Fibroblast of lung (primary cell): ENCODE results near the gene FMR1NB. TPM values are rescaled to one million over a fixed set of nuclear protein-coding genes. Genes with fewer than 3 reads are reported as not detected.

Experiments
- DNase-seq, 2 donors: peaks; one replicate each; pipeline versions ENCODE4 v3.0.0 to v3.0.0-alpha.2; 2010; ENCODE audit warnings: low read depth in 2 of 2
- H2AFZ ChIP-seq: 2 replicates; pipeline ENCODE4 v1.5.1; 2012; ENCODE audit warnings: low read length, control low read depth, inconsistent platforms
- H3K27ac ChIP-seq: 2 replicates; pipeline ENCODE4 v1.5.1; 2011; ENCODE audit warnings: low read length, control low read depth; ENCODE audit not compliant: insufficient read depth
- H3K27me3 ChIP-seq: 2 replicates; pipeline ENCODE4 v1.5.1; 2011; ENCODE audit warnings: mild to moderate bottlenecking, low read length; ENCODE audit not compliant: control insufficient read depth, insufficient read depth
- H3K36me3 ChIP-seq: 2 replicates; pipeline ENCODE4 v1.5.1; 2011; ENCODE audit warnings: low read length; ENCODE audit not compliant: control insufficient read depth, insufficient read depth
- H3K4me1 ChIP-seq: 2 replicates; pipeline ENCODE4 v1.5.1; 2011; ENCODE audit warnings: low read length; ENCODE audit not compliant: control insufficient read depth, insufficient read depth; ENCODE audit errors: extremely low read depth
- H3K4me2 ChIP-seq: 2 replicates; pipeline ENCODE4 v1.5.1; 2011; ENCODE audit warnings: low read length, control low read depth; ENCODE audit not compliant: insufficient read depth; ENCODE audit errors: extremely low read depth
- H3K4me3 ChIP-seq, 4 experiments: fragments of 200-600 bp in 1 of 4; sonication (generic) in 1 of 4; replicated peaks in 1 of 4; 2 replicates each; pipeline ENCODE4 v1.5.1; 2011 to 2016; ENCODE audit warnings: low read length in 4 of 4, low read depth in 3 of 4, mild to moderate bottlenecking in 3 of 4, control low read depth in 2 of 4, inconsistent platforms in 1 of 4, mixed read lengths in 1 of 4; ENCODE audit not compliant: insufficient read depth in 1 of 4; ENCODE audit errors: control extremely low read depth in 1 of 4
- H3K79me2 ChIP-seq: 2 replicates; pipeline ENCODE4 v1.5.1; 2012; ENCODE audit warnings: mild to moderate bottlenecking, low read length, inconsistent platforms; ENCODE audit not compliant: control insufficient read depth, insufficient read depth
- H3K9ac ChIP-seq: 2 replicates; pipeline ENCODE4 v1.5.1; 2011; ENCODE audit warnings: mild to moderate bottlenecking, low read length, control low read depth; ENCODE audit not compliant: insufficient read depth
- H3K9me3 ChIP-seq: 2 replicates; pipeline ENCODE4 v1.5.1; 2012; ENCODE audit warnings: low read depth, low read length; ENCODE audit not compliant: control insufficient read depth, insufficient read depth
- H4K20me1 ChIP-seq: 2 replicates; pipeline ENCODE4 v1.5.1; 2011; ENCODE audit warnings: low read length; ENCODE audit not compliant: control insufficient read depth, insufficient read depth; ENCODE audit errors: extremely low read depth
- EZH2 ChIP-seq: IDR thresholded peaks from 2 replicates; pipeline ENCODE4 v1.5.1; 2012; ENCODE audit warnings: low read length, control low read depth, mild to moderate bottlenecking; ENCODE audit errors: missing control alignments
- polyA plus RNA-seq, 2 donors: library from polyadenylated mRNA; depleted of rRNA in 1 of 2; stranded (reverse) in 1 of 2; unstranded in 1 of 2; fragments of >200 nt; gene quantifications; 2 replicates each; pipeline ENCODE4 v1.2.1, GENCODE V29; 2011 to 2012; ENCODE audit warnings: missing spikeins in 1 of 2
- total RNA-seq: library from RNA; depleted of rRNA; stranded (reverse); fragments of >200 nt; gene quantifications from 2 replicates; pipeline ENCODE4 v1.2.1, GENCODE V29; 2014
- TF ChIP-seq, protein P1 (sequence below), 2 donors: IDR thresholded peaks in 1 of 2; conservative IDR thresholded peaks in 1 of 2; 1 replicate in 1 of 2; 2 replicates in 1 of 2; pipeline ENCODE4 v1.5.1; 2011 to 2012; ENCODE audit warnings: low read length in 2 of 2, control low read depth in 1 of 2, inconsistent platforms in 1 of 2, low read depth in 1 of 2, mild to moderate bottlenecking in 1 of 2

FMR1NB gene
- total and polyA plus RNA-seq, 2 donors (not counting 1 experiment from before 2014, with no cell fraction given): not detected

DNA sequence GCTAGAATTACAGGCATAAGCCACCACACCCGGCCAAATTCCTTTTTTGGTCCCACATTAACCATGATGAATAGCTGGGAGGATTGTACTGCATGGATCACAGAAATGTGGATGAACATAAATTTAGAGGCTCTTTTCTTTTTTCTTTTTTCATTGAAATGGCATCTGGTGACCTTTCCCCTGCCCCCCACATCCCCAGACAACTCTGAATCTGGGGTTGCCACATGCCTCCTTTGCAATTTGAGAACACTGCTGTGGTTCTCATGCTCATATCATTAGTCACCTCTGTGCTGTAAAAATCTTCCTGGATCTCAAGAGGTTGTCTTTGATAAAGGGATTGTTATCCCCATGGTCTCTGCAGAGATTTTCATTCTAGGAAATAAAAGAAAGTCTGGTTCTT lies 22.8 kb upstream of the FMR1NB start:
- peaks cover 2% of the 10 kb centered on the region for H3K4me1 ChIP-seq
- no peak overlapping the region for H3K4me2 ChIP-seq
- no peaks in the 10 kb centered on the region for H3K36me3 ChIP-seq
- no peak overlapping the region for H3K9ac ChIP-seq
- no peak overlapping the region for H3K27ac ChIP-seq
- H3K9me3 ChIP-seq: no peaks in the 10 kb centered on the region
- no peak for TF ChIP-seq EZH2
- TF ChIP-seq, protein P1, sequence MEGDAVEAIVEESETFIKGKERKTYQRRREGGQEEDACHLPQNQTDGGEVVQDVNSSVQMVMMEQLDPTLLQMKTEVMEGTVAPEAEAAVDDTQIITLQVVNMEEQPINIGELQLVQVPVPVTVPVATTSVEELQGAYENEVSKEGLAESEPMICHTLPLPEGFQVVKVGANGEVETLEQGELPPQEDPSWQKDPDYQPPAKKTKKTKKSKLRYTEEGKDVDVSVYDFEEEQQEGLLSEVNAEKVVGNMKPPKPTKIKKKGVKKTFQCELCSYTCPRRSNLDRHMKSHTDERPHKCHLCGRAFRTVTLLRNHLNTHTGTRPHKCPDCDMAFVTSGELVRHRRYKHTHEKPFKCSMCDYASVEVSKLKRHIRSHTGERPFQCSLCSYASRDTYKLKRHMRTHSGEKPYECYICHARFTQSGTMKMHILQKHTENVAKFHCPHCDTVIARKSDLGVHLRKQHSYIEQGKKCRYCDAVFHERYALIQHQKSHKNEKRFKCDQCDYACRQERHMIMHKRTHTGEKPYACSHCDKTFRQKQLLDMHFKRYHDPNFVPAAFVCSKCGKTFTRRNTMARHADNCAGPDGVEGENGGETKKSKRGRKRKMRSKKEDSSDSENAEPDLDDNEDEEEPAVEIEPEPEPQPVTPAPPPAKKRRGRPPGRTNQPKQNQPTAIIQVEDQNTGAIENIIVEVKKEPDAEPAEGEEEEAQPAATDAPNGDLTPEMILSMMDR (conservative IDR thresholded peaks at IDR 0.05 in 1 of 2, IDR thresholded peaks at IDR 0.05 in 1 of 2; ENCODE audit: low read depth in 1 of 2, low read length in 2 of 2): no peak
- H2AFZ ChIP-seq: no peak overlapping the region
- H3K4me3 ChIP-seq: no peak overlapping the region
- peak; percentile 14 to 64 for DNase-seq
- no peaks in the 10 kb centered on the region for H4K20me1 ChIP-seq
- H3K27me3 ChIP-seq: no peaks in the 10 kb centered on the region
- no peaks in the 10 kb centered on the region for H3K79me2 ChIP-seq

DNA sequence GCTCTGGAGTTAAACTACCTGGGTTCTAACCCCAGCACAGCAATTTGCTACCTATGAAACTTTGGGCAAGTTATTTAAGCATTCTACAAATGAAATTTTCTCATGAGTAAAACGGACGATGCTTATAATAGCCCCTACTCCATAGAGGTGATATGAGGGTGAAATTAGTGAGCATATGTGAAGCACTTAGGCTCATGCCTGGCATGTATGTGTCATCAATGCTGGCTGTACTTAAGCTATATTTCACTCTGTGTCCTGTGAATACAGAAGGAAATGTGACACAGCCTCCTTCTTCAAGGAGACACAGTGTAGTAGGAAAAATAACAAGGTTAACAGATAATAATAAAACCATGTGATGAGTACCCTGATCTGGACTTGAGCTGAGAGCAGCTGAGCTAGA lies 20.4 kb upstream of the FMR1NB start:
- no peak for DNase-seq
- H3K9ac ChIP-seq: no peak overlapping the region
- peaks cover 2% of the 10 kb centered on the region for H3K4me1 ChIP-seq
- H3K79me2 ChIP-seq: no peaks in the 10 kb centered on the region
- H3K36me3 ChIP-seq: no peaks in the 10 kb centered on the region
- H4K20me1 ChIP-seq: no peaks in the 10 kb centered on the region
- no peak overlapping the region for H3K27ac ChIP-seq
- no peak overlapping the region for H3K4me2 ChIP-seq
- no peak overlapping the region for H3K4me3 ChIP-seq
- H3K27me3 ChIP-seq: no peaks in the 10 kb centered on the region
- no peak overlapping the region for H2AFZ ChIP-seq
- TF ChIP-seq, protein P1 (conservative IDR thresholded peaks at IDR 0.05 in 1 of 2, IDR thresholded peaks at IDR 0.05 in 1 of 2; ENCODE audit: low read depth in 1 of 2, low read length in 2 of 2): no peak
- no peak for TF ChIP-seq EZH2
- no peaks in the 10 kb centered on the region for H3K9me3 ChIP-seq

DNA sequence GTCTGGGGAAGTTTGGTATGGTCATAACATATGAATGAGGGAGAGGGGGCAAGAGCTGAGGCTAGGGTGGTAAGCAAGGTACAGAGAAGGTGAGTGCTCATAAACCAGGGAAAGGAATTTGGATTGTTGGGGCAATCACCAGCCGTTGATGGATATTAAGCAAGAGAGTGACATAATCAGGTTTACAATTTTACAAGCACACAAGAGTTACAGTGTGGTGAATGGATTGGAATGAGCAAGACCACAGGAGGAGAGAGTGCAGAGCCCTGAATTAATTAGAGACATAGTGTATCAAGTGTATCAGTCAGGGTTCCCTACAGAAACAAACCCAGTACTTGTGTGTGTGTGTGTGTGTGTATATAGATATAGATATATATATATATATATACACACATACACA lies 18.7 kb upstream of the FMR1NB start:
- Histone ChIP-seq H3K9me3 (no peaks in the 10 kb centered on the region), H3K27ac (no peak overlapping the region)
- peak in 1 of 2 donors; percentile 3 for DNase-seq

More for the DNA sequence above, 18.7 kb upstream of the FMR1NB start:
- TF ChIP-seq EZH2: no peak
- TF ChIP-seq, protein P1 (conservative IDR thresholded peaks at IDR 0.05 in 1 of 2, IDR thresholded peaks at IDR 0.05 in 1 of 2; ENCODE audit: low read depth in 1 of 2, low read length in 2 of 2): no peak
- H3K4me2 ChIP-seq: no peak overlapping the region
- no peak overlapping the region for H3K4me3 ChIP-seq
- H4K20me1 ChIP-seq: no peaks in the 10 kb centered on the region
- H2AFZ ChIP-seq: no peak overlapping the region
- no peaks in the 10 kb centered on the region for H3K79me2 ChIP-seq
- no peaks in the 10 kb centered on the region for H3K36me3 ChIP-seq
- H3K4me1 ChIP-seq: peaks cover 2% of the 10 kb centered on the region
- no peaks in the 10 kb centered on the region for H3K27me3 ChIP-seq
- no peak overlapping the region for H3K9ac ChIP-seq
